K562 (cell line): Measurements from ENCODE around the gene U2SURP.

Experiments
- RAD51 ChIP-seq: fragments of 450-650 bp; IDR thresholded peaks from 2 replicates; pipeline ENCODE4 v1.7.1; 2016; ENCODE audit warnings: low read depth, mild to moderate bottlenecking, borderline replicate concordance
- STAG1 ChIP-seq: sonication (generic); formaldehyde crosslinking; IDR thresholded peaks from 2 replicates; pipeline ENCODE4 v1.5.0; 2020; ENCODE audit warnings: missing genetic modification reagents, borderline replicate concordance
- TEAD4 ChIP-seq, 2 experiments: sonication (generic) in 1 of 2; formaldehyde crosslinking in 1 of 2; IDR thresholded peaks; 2 replicates each; pipeline versions ENCODE4 v1.6.1 to v1.8.0; 2012 to 2022; ENCODE audit warnings: borderline replicate concordance in 1 of 2, inconsistent platforms in 1 of 2, low read length in 1 of 2, mild to moderate bottlenecking in 1 of 2, missing genetic modification reagents in 1 of 2
- ZZZ3 ChIP-seq: fragments of 450-650 bp; IDR thresholded peaks from 2 replicates; pipeline ENCODE4 v1.6.1; 2016; ENCODE audit warnings: antibody characterized with exemption, mild to moderate bottlenecking, moderate library complexity
- TF ChIP-seq, protein P1 (sequence below), 3 experiments: IDR thresholded peaks in 2 of 3; conservative IDR thresholded peaks in 1 of 3; 2 replicates each; pipeline ENCODE4 v1.5.1; 2011 to 2012; ENCODE audit warnings: low read length in 3 of 3, mild to moderate bottlenecking in 3 of 3, control low read depth in 2 of 3, improper control_type of control experiment in 1 of 3, inconsistent platforms in 1 of 3, low read depth in 1 of 3, mixed read lengths in 1 of 3, moderate library complexity in 1 of 3; ENCODE audit not compliant: insufficient read depth in 2 of 3

DNA sequence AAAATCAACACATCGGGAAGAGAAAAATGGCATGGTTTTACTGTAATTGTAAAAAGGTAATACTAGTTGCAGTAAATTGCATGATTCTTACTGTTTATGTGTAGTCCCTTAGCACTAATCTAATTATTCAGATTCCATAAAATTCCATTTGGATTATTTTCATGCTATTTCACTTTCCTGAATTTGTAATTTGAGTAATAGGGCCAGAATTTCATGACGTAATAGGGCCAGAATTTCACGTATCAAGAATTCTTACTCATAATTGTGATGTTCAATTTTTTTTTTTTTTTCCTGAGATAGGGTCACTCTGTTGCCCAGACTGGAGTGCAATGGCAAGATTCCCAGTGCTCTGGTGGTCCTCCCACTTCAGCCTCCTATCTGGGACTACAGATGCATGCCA lies 2.9 kb upstream of the U2SURP start:
- TF ChIP-seq TEAD4 (IDR thresholded peaks at IDR 0.05; ENCODE audit: low read length) (no peak), TEAD4 (CRISPR knock-in tag; IDR thresholded peaks at IDR 0.05; ENCODE audit: borderline replicate concordance) (no peak), STAG1 (CRISPR knock-in tag) (no peak), RAD51 (no peak), ZZZ3 (no peak)
- TF ChIP-seq, protein P1, sequence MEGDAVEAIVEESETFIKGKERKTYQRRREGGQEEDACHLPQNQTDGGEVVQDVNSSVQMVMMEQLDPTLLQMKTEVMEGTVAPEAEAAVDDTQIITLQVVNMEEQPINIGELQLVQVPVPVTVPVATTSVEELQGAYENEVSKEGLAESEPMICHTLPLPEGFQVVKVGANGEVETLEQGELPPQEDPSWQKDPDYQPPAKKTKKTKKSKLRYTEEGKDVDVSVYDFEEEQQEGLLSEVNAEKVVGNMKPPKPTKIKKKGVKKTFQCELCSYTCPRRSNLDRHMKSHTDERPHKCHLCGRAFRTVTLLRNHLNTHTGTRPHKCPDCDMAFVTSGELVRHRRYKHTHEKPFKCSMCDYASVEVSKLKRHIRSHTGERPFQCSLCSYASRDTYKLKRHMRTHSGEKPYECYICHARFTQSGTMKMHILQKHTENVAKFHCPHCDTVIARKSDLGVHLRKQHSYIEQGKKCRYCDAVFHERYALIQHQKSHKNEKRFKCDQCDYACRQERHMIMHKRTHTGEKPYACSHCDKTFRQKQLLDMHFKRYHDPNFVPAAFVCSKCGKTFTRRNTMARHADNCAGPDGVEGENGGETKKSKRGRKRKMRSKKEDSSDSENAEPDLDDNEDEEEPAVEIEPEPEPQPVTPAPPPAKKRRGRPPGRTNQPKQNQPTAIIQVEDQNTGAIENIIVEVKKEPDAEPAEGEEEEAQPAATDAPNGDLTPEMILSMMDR (IDR thresholded peaks at IDR 0.05 in 2 of 3, conservative IDR thresholded peaks at IDR 0.05 in 1 of 3; ENCODE audit: insufficient read depth in 2 of 3, low read depth in 1 of 3, low read length in 3 of 3) = no peak
